ENCODE measurements around the gene MAGI1.

Gene MAGI1

GRCh38 chr3:65398953-65399352 lies 639.8 kb downstream of the MAGI1 start:
- H3K27me3 Mint-ChIP-seq: no peaks in the 10 kb centered on the region
- H3K4me3 Mint-ChIP-seq: no peak overlapping the region
- H3K9me3 Mint-ChIP-seq: no peaks in the 10 kb centered on the region
- H3K27ac Mint-ChIP-seq: no peak overlapping the region
- H3K36me3 Mint-ChIP-seq (ENCODE audit: low read depth): no peaks in the 10 kb centered on the region
- no peaks in the 10 kb centered on the region for H3K4me1 Mint-ChIP-seq (ENCODE audit: low read depth)
- intact Hi-C loops (cut with micrococcal nuclease): no loop called here

- intact Hi-C loops (cut with micrococcal nuclease): no loop called here
- Mint-ChIP-seq H3K4me3 (no peak overlapping the region), H3K9me3 (no peaks in the 10 kb centered on the region), H3K27ac (no peak overlapping the region), H3K4me1 (ENCODE audit: low read depth) (no peaks in the 10 kb centered on the region), H3K27me3 (no peaks in the 10 kb centered on the region), H3K36me3 (ENCODE audit: low read depth) (no peaks in the 10 kb centered on the region)
Measured at GRCh38 chr3:65396078-65396477, 642.6 kb downstream of the MAGI1 start.

GRCh38 chr3:65391068-65391467 lies 647.6 kb downstream of the MAGI1 start:
- Mint-ChIP-seq H3K36me3 (ENCODE audit: low read depth) (no peaks in the 10 kb centered on the region), H3K27ac (no peak overlapping the region), H3K4me1 (ENCODE audit: low read depth) (no peaks in the 10 kb centered on the region), H3K9me3 (no peaks in the 10 kb centered on the region), H3K27me3 (no peaks in the 10 kb centered on the region), H3K4me3 (no peak overlapping the region)
- intact Hi-C loops (cut with micrococcal nuclease): no loop called here

- no peaks in the 10 kb centered on the region for H3K4me1 Mint-ChIP-seq (ENCODE audit: low read depth)
- H3K27me3 Mint-ChIP-seq: no peaks in the 10 kb centered on the region
- no peak overlapping the region for H3K27ac Mint-ChIP-seq
- intact Hi-C loops (cut with micrococcal nuclease): no loop called here
- H3K36me3 Mint-ChIP-seq (ENCODE audit: low read depth): no peaks in the 10 kb centered on the region
- peaks cover 5% of the 10 kb centered on the region for H3K9me3 Mint-ChIP-seq
- no peak overlapping the region for H3K4me3 Mint-ChIP-seq
Measured at GRCh38 chr3:65385805-65386204, 652.9 kb downstream of the MAGI1 start.

- Mint-ChIP-seq H3K4me3 (no peak overlapping the region), H3K27me3 (no peaks in the 10 kb centered on the region), H3K36me3 (ENCODE audit: low read depth) (no peaks in the 10 kb centered on the region), H3K27ac (no peak overlapping the region), H3K4me1 (ENCODE audit: low read depth) (no peaks in the 10 kb centered on the region), H3K9me3 (peaks cover 5% of the 10 kb centered on the region)
- intact Hi-C loops (cut with micrococcal nuclease): no loop called here
Measured at GRCh38 chr3:65381496-65382010, 657.2 kb downstream of the MAGI1 start.

DNA sequence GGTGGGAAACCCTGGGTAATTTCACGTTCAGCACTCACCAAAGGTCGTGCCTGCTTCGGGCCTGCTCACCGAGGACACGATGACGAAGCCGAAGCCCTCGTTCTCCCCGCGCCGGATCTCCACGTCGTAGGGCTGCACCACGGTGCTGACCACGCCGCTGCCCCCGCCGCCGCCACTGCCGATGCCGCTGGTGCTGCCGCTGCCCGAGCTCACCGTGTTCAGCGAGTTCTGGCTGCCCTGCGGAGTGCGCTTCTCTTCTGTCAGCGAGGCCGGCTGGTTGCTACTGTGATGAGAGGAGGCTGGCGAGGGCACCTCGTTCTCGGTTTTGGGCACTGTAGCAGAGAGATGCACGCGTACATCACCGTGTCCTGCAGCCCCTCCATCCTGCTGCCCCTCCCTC lies 659.5 kb downstream of the MAGI1 start:
- H3K27ac Mint-ChIP-seq: no peak overlapping the region
- H3K4me1 Mint-ChIP-seq (ENCODE audit: low read depth): no peaks in the 10 kb centered on the region
- intact Hi-C loops (cut with micrococcal nuclease): no loop called here
- no peak overlapping the region for H3K4me3 Mint-ChIP-seq
- H3K27me3 Mint-ChIP-seq: no peaks in the 10 kb centered on the region
- no peaks in the 10 kb centered on the region for H3K36me3 Mint-ChIP-seq (ENCODE audit: low read depth)
- H3K9me3 Mint-ChIP-seq: peaks cover 14% of the 10 kb centered on the region

GRCh38 chr3:65377637-65378036 lies 661.1 kb downstream of the MAGI1 start:
- Mint-ChIP-seq H3K27ac (no peak overlapping the region), H3K4me3 (no peak overlapping the region), H3K4me1 (ENCODE audit: low read depth) (no peaks in the 10 kb centered on the region), H3K36me3 (ENCODE audit: low read depth) (no peaks in the 10 kb centered on the region), H3K27me3 (no peaks in the 10 kb centered on the region), H3K9me3 (peaks cover 14% of the 10 kb centered on the region)
- intact Hi-C loops (cut with micrococcal nuclease): no loop called here

DNA sequence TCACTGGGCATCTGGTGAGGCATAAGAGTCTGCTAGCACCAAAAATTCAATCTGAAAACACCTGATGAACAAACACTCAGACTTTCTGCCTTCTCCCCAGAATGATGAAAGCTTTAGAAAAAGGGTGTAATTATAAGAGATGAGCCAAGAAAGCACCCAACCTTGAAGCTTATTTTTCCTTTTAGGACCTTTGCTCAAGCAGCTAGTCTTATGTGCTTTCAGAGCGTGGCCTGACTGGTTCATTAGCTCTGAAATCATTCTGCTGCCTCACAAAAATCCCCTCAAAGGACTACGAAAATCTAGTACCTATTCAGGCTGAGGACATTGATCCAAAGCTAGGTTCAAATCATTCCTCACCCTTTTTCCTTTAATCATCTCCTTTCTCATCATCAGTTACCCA lies 662.3 kb downstream of the MAGI1 start:
- Mint-ChIP-seq H3K4me3 (no peak overlapping the region), H3K9me3 (peaks cover 14% of the 10 kb centered on the region), H3K4me1 (ENCODE audit: low read depth) (no peaks in the 10 kb centered on the region), H3K27me3 (no peaks in the 10 kb centered on the region), H3K36me3 (ENCODE audit: low read depth) (no peaks in the 10 kb centered on the region), H3K27ac (no peak overlapping the region)
- intact Hi-C loops (cut with micrococcal nuclease): no loop called here

DNA sequence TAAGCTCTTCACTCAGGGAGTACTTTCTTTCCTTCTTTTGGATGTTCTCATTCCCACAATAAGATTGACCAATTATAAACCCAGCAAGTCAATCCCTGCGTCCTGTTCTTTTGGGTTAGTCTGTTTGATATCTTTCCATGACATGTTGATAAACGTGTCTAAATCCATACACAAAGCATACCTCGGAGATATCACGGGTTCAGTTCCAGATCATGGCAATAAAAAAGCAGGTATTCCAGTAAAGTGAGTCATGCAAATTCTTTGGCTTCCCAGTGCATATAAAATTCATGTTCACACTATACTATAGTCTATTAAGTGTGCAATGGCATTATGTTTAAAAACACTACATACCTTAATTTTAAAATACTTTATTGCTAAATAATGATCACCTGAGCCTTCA lies 667.7 kb downstream of the MAGI1 start:
- H3K9me3 Mint-ChIP-seq: peaks cover 15% of the 10 kb centered on the region
- H3K4me3 Mint-ChIP-seq: no peak overlapping the region
- intact Hi-C loops (cut with micrococcal nuclease): no loop called here

DNA sequence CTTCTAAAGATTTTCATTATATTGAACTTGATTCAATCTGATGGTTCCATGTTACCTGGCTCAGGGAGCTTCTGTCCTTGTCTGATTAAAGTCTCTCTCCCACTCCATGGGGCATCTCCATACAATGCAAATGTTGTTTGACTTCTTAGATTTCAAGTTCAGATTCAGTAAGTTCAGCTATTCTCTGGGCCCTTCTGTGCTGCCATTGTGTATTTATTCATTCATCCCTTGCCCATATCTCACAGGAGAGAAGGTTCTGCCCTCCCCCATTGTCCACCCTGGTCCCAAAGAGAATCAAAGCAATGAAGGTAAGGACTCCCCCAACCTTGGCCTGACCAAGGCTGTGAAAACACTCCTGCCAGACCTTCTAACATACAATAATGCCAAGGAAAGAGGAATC lies 669.9 kb downstream of the MAGI1 start:
- H3K4me3 Mint-ChIP-seq: no peak overlapping the region
- peaks cover 6% of the 10 kb centered on the region for H3K9me3 Mint-ChIP-seq
- H3K27ac Mint-ChIP-seq: no peak overlapping the region
- H3K4me1 Mint-ChIP-seq (ENCODE audit: low read depth): no peaks in the 10 kb centered on the region
- H3K36me3 Mint-ChIP-seq (ENCODE audit: low read depth): no peaks in the 10 kb centered on the region
- H3K27me3 Mint-ChIP-seq: no peaks in the 10 kb centered on the region
- intact Hi-C loops (cut with micrococcal nuclease): no loop called here

More for the DNA sequence above, 667.7 kb downstream of the MAGI1 start:
- no peaks in the 10 kb centered on the region for H3K4me1 Mint-ChIP-seq (ENCODE audit: low read depth)
- H3K27me3 Mint-ChIP-seq: no peaks in the 10 kb centered on the region
- no peak overlapping the region for H3K27ac Mint-ChIP-seq
- H3K36me3 Mint-ChIP-seq (ENCODE audit: low read depth): no peaks in the 10 kb centered on the region

DNA sequence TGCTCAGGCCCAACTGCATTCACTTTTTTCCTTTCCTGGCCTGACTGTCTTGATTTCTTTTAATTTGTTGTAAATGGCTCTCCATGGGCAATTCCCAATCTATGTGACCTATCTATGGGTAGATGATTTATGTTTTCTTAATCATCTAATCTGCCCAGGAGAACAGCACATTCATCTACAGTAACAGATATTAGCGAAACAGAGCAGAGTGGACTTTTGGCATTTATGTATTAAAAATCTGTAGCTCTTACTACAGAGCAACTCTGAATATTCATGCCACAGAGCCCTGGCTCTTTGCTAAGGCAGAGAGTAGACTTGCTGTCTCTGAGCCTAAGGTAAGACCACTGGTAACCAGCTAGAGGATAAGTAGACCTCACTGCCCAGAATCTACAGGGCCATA lies 676.0 kb downstream of the MAGI1 start:
- peaks cover 4% of the 10 kb centered on the region for H3K27me3 Mint-ChIP-seq
- no peak overlapping the region for H3K27ac Mint-ChIP-seq
- no peaks in the 10 kb centered on the region for H3K9me3 Mint-ChIP-seq
- H3K4me3 Mint-ChIP-seq: no peak overlapping the region
- no peaks in the 10 kb centered on the region for H3K4me1 Mint-ChIP-seq (ENCODE audit: low read depth)
- intact Hi-C loops (cut with micrococcal nuclease): no loop called here
- no peaks in the 10 kb centered on the region for H3K36me3 Mint-ChIP-seq (ENCODE audit: low read depth)

DNA sequence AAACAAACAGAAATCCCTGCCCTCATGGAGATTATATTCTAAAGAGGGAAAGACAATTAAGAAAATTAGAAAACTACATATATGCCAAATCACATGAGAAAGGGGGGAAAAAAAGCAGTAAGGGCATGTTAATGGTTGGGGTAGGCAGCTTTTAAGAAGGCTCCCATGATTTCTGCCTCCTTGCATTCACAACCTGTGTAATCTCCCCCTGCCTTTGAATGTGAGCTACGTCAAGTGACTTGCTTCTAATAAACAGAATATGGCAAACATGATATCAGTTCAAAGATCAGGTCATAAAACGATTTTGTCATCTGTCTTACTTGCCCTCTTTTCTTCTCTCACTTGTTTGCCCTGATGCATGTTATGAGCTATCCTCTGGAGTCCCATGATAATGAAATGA lies 677.3 kb downstream of the MAGI1 start:
- Mint-ChIP-seq H3K4me3 (no peak overlapping the region), H3K4me1 (ENCODE audit: low read depth) (no peaks in the 10 kb centered on the region), H3K9me3 (no peaks in the 10 kb centered on the region), H3K27ac (no peak overlapping the region), H3K27me3 (peaks cover 15% of the 10 kb centered on the region), H3K36me3 (ENCODE audit: low read depth) (no peaks in the 10 kb centered on the region)
- intact Hi-C loops (cut with micrococcal nuclease): no loop called here

GRCh38 chr3:65356331-65357248 lies 682.1 kb downstream of the MAGI1 start:
- no peaks in the 10 kb centered on the region for H3K4me1 Mint-ChIP-seq (ENCODE audit: low read depth)
- H3K36me3 Mint-ChIP-seq (ENCODE audit: low read depth): no peaks in the 10 kb centered on the region
- H3K27me3 Mint-ChIP-seq: peaks cover 29% of the 10 kb centered on the region
- intact Hi-C loops (cut with micrococcal nuclease): no loop called here
- H3K27ac Mint-ChIP-seq: no peak overlapping the region
- H3K4me3 Mint-ChIP-seq: no peak overlapping the region
- no peaks in the 10 kb centered on the region for H3K9me3 Mint-ChIP-seq

DNA sequence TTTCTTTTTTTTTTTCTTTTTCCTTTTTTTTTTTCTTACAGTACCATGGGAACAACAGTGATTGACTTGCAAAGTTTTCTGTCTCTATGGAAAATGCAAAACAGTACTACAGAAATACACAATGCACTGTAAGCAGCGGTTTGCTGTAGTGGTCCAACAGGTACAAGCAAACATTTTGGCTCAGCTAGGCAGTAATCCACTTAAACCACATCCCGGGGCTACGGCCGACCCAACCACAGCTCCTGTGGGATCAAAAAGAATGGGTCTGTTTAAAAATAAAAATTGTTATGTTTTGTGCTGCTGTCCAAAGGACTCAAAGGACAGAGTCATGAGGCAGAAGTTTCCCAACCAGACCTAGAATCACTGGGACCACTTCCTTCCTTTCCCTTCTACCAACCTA lies 683.8 kb downstream of the MAGI1 start:
- H3K4me1 Mint-ChIP-seq (ENCODE audit: low read depth): no peaks in the 10 kb centered on the region
- no peaks in the 10 kb centered on the region for H3K36me3 Mint-ChIP-seq (ENCODE audit: low read depth)
- no peaks in the 10 kb centered on the region for H3K9me3 Mint-ChIP-seq
- peaks cover 29% of the 10 kb centered on the region for H3K27me3 Mint-ChIP-seq
- intact Hi-C loops (cut with micrococcal nuclease): no loop called here
- H3K4me3 Mint-ChIP-seq: no peak overlapping the region
- no peak overlapping the region for H3K27ac Mint-ChIP-seq

- peaks cover 27% of the 10 kb centered on the region for H3K27me3 Mint-ChIP-seq
Measured at GRCh38 chr3:65352951-65353350, 685.8 kb downstream of the MAGI1 start.

More at GRCh38 chr3:65352951-65353350, 685.8 kb downstream of the MAGI1 start:
- no peaks in the 10 kb centered on the region for H3K36me3 Mint-ChIP-seq (ENCODE audit: low read depth)
- H3K4me3 Mint-ChIP-seq: no peak overlapping the region
- no peak overlapping the region for H3K27ac Mint-ChIP-seq
- no peaks in the 10 kb centered on the region for H3K9me3 Mint-ChIP-seq
- intact Hi-C loops (cut with micrococcal nuclease): no loop called here
- no peaks in the 10 kb centered on the region for H3K4me1 Mint-ChIP-seq (ENCODE audit: low read depth)
